WERI-Rb-1 (cell line): ENCODE results near the gene LY86.

ENCODE experiments used
- DNase-seq: peaks from one replicate; pipeline ENCODE4 v3.0.0-alpha.2; 2020
- H3K27ac ChIP-seq: fragments of 250-450 bp; sonication (Bioruptor Pico); 2 replicates; pipeline ENCODE4 v1.5.1; 2020; ENCODE audit warnings: mild to moderate bottlenecking, moderate library complexity
- H3K27me3 ChIP-seq: fragments of 250-450 bp; sonication (Bioruptor Pico); 2 replicates; pipeline ENCODE4 v1.5.1; 2021; ENCODE audit warnings: mild to moderate bottlenecking, low read depth, moderate library complexity; ENCODE audit not compliant: insufficient read depth, severe bottlenecking
- H3K36me3 ChIP-seq: fragments of 250-450 bp; sonication (Bioruptor Pico); 2 replicates; pipeline ENCODE4 v1.5.1; 2020; ENCODE audit warnings: mild to moderate bottlenecking, moderate library complexity
- H3K4me3 ChIP-seq: 2 replicates; pipeline ENCODE4 v1.5.1; 2011; ENCODE audit warnings: low read depth, mild to moderate bottlenecking, control low read depth, low read length
- H3K9me3 ChIP-seq: fragments of 250-450 bp; sonication (Bioruptor Pico); 2 replicates; pipeline ENCODE4 v1.5.1; 2021; ENCODE audit warnings: mild to moderate bottlenecking, moderate library complexity; ENCODE audit not compliant: severe bottlenecking
- CTCF ChIP-seq: IDR thresholded peaks from 2 replicates; pipeline ENCODE4 v1.5.1; 2011; ENCODE audit warnings: low read depth, mild to moderate bottlenecking, control low read depth, inconsistent platforms, low read length

LY86 gene

GRCh38 chr6:6683969-6684833 lies 95.7 kb downstream of the LY86 start:
- Histone ChIP-seq H3K4me3 (no peak overlapping the region), H3K36me3 (no peaks in the 10 kb centered on the region), H3K9me3 (no peaks in the 10 kb centered on the region), H3K27ac (no peak overlapping the region), H3K27me3 (no peaks in the 10 kb centered on the region)
- no peak for TF ChIP-seq CTCF
- DNase-seq = no peak

DNA sequence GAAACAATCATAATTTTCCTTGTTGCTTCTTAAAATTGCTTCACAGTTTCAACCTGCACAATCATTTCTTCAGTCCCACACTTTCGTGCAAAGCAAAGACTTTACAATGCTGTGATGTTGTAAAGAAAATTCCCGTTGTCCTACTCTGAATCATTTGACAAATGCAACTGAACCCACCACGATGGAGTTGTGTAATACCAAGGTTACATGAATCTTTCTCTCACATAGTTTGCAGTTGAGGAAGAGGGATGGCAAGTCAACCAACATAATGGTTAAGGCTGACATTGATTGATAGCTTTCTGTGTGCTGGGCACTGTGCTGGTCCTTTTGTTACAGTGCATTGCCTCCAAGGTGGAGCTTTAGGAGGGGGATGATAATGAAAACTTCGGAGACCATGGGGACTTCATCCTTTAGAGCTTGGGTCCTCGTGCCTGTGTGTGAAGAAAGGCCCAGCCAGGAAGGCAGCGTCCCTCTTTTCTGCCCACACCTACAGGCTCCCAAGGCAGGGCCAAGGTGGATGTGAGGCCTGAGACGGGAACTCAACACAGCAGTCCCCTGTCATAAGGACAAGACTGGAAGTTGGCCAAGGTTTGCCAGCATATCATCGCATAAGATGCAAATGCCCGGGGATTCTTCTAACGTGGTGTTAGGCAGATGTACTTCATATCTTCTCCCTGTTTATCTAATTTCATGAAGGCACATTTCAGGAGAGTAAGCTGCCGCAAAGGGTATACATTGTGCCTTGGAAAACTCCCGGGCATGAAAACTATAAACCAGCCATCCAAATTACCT lies 96.9 kb downstream of the LY86 start:
- H3K4me3 ChIP-seq = no peak overlapping the region
- peak overlapping the region; percentile 71 for H3K27ac ChIP-seq
- no peak for DNase-seq
- TF ChIP-seq CTCF = no peak
- no peaks in the 10 kb centered on the region for H3K9me3 ChIP-seq
- H3K27me3 ChIP-seq = no peaks in the 10 kb centered on the region
- H3K36me3 ChIP-seq = no peaks in the 10 kb centered on the region

GRCh38 chr6:6686176-6686575 lies 97.7 kb downstream of the LY86 start:
- Histone ChIP-seq H3K27ac (peak overlapping the region; percentile 71), H3K4me3 (peak overlapping the region; percentile 53)

DNA sequence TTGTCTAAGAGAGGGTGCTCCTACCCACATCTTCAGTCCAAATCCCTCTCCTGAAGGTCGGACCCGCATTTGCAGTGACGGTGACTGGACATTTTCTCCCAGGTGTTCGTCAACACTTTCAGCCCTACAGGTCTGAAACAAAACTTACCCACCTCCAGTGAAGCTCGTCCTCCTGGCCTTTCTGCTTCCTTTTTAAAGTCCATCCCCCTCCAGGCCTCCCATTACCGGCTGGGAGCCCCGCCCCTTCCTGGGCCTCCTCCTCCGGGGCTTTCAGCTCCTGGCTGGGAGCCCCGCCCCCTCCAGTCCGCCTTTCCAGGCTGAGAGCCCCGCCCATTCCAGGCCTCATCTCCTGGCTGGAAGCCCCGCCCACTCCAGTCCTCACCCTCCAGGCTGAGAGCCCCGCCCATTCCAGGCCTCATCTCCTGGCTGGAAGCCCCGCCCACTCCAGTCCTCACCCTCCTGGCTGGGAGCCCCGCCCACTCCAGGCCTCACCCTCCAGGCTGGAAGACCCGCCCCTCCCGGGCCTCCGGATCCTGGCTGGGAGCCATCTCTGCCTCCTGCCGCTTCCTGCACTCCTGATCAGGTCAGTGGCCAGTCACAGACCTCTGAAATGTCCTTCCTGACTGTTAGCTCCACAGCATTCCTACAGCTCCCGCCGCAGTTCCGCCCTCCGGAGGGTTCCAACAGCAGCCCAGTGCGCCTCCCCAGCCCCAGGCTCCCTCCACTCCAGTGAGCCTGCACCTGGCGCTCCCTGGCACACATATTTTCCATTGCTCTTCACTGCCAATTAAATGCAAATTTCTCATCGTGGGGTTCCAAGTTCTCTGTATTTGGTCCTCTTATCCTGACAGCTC lies 98.5 kb downstream of the LY86 start:
- peak overlapping the region; percentile 71 for H3K27ac ChIP-seq
- no peaks in the 10 kb centered on the region for H3K36me3 ChIP-seq
- peak; percentile 99 for DNase-seq
- no peak for TF ChIP-seq CTCF
- H3K9me3 ChIP-seq = peaks cover 11% of the 10 kb centered on the region
- no peaks in the 10 kb centered on the region for H3K27me3 ChIP-seq
- H3K4me3 ChIP-seq = peak overlapping the region; percentile 53

More at GRCh38 chr6:6686176-6686575, 97.7 kb downstream of the LY86 start:
- peak; percentile 91 for DNase-seq
- no peak for TF ChIP-seq CTCF
- H3K9me3 ChIP-seq = peaks cover 6% of the 10 kb centered on the region
- no peaks in the 10 kb centered on the region for H3K36me3 ChIP-seq
- no peaks in the 10 kb centered on the region for H3K27me3 ChIP-seq

DNA sequence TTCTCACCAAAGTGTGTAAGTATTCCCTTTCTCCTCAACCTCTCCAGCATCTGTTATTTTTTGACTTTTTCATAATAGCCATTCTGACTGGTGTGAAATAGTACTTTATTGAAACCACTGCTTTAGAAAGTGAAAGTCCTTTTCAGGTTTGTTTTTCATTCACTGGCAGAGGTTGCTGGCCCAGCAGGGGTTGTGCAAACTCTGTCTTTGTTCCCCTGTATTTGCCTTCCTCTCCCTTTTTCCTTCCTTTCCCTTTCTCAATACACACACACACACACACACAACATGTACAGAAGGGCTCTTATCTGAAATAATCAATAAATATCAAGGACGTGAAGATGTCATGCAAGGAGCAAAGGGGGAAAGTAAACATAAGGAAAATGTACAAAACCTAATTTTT lies 99.8 kb downstream of the LY86 start:
- DNase-seq = no peak
- no peak overlapping the region for H3K27ac ChIP-seq
- no peak for TF ChIP-seq CTCF
- H3K27me3 ChIP-seq = no peaks in the 10 kb centered on the region
- H3K36me3 ChIP-seq = no peaks in the 10 kb centered on the region
- no peak overlapping the region for H3K4me3 ChIP-seq
- H3K9me3 ChIP-seq = peaks cover 13% of the 10 kb centered on the region
